ENCODE results near the gene SLC12A2. TPM values are rescaled to one million over a fixed set of nuclear protein-coding genes. Genes with fewer than 3 reads are reported as not detected.
A peak's percentile ranks its signal among the peaks of the same experiment; 100 is the strongest.

Gene SLC12A2
- total and polyA plus RNA-seq, 11 donors = 2.8 to 24.1 (median 14.8) TPM

GRCh38 chr5:128155776-128156175 lies 72.2 kb downstream of the SLC12A2 start:
- peaks cover 0 to 3% (median 0%) of the 10 kb centered on the region in 12 donors for H3K9me3 ChIP-seq
- TF ChIP-seq POLR2A (IDR thresholded peaks at IDR 0.05) (no peak), CTCF (IDR thresholded peaks at IDR 0.05) (peak in 1 of 12 donors; percentile 19)
- no peak for DNase-seq
- H3K27me3 ChIP-seq = no peaks in the 10 kb centered on the region
- H3K4me1 ChIP-seq = no peaks in the 10 kb centered on the region
- no peak for ATAC-seq
- no peak overlapping the region for H3K27ac ChIP-seq
- intact Hi-C loops (cut with DNase I) = no loop called here
- H3K36me3 ChIP-seq = peaks cover 0 to 99% (median 72%) of the 10 kb centered on the region in 9 donors
- H3K4me3 ChIP-seq = no peak overlapping the region

GRCh38 chr5:128156521-128156920 lies 73.0 kb downstream of the SLC12A2 start:
- no peak for TF ChIP-seq POLR2A (IDR thresholded peaks at IDR 0.05)
- no peak for TF ChIP-seq CTCF (IDR thresholded peaks at IDR 0.05)
- DNase-seq = no peak
- WGBS, 4 donors = 84 to 91% (median 89%) methylated on average over 3 of the region's 3 CpGs
- ATAC-seq = no peak
- Histone ChIP-seq H3K4me3 (no peak overlapping the region), H3K4me1 (no peaks in the 10 kb centered on the region), H3K27ac (no peak overlapping the region), H3K27me3 (no peaks in the 10 kb centered on the region), H3K36me3 (peaks cover 0 to 99% (median 65%) of the 10 kb centered on the region in 9 donors), H3K9me3 (peaks cover 0 to 3% (median 0%) of the 10 kb centered on the region in 12 donors)
- intact Hi-C loops (cut with DNase I) = no loop called here

GRCh38 chr5:128158342-128158741 lies 74.8 kb downstream of the SLC12A2 start:
- Histone ChIP-seq H3K27me3 (no peaks in the 10 kb centered on the region), H3K4me1 (no peaks in the 10 kb centered on the region), H3K9me3 (peaks cover 0 to 3% (median 0%) of the 10 kb centered on the region in 12 donors), H3K4me3 (no peak overlapping the region), H3K36me3 (peaks cover 0 to 99% (median 60%) of the 10 kb centered on the region in 9 donors), H3K27ac (no peak overlapping the region)
- ATAC-seq (no peak), DNase-seq (no peak)
- intact Hi-C loops (cut with DNase I) = no loop called here
- no peak for TF ChIP-seq POLR2A (IDR thresholded peaks at IDR 0.05)
- no peak for TF ChIP-seq CTCF (IDR thresholded peaks at IDR 0.05)
- WGBS, 4 donors = 95 to 99% (median 97%) methylated on average over 3 of the region's 3 CpGs

GRCh38 chr5:128163991-128164390 lies 80.4 kb downstream of the SLC12A2 start:
- peaks cover 0 to 81% (median 38%) of the 10 kb centered on the region in 9 donors for H3K36me3 ChIP-seq
- DNase-seq (no peak), ATAC-seq (no peak)
- TF ChIP-seq POLR2A (IDR thresholded peaks at IDR 0.05) (no peak), CTCF (IDR thresholded peaks at IDR 0.05) (no peak)
- no peak overlapping the region for H3K4me3 ChIP-seq
- no peak overlapping the region for H3K27ac ChIP-seq
- intact Hi-C loops (cut with DNase I) = no loop called here
- no peaks in the 10 kb centered on the region for H3K27me3 ChIP-seq
- no peaks in the 10 kb centered on the region for H3K4me1 ChIP-seq
- 77 to 90% (median 86%) methylated on average over 2 of the region's 2 CpGs for WGBS, 4 donors
- H3K9me3 ChIP-seq = no peaks in the 10 kb centered on the region
